Vagina (tissue), 2 donors: ENCODE measurements around the gene SHANK3.

Experiments
- POLR2A ChIP-seq, 2 donors: fragments of 450-650 bp; IDR thresholded peaks; one replicate each; pipeline ENCODE4 v1.6.1; 2017; ENCODE audit warnings: antibody characterized with exemption in 2 of 2, mild to moderate bottlenecking in 2 of 2, moderate library complexity in 2 of 2
- TF ChIP-seq, protein P1 (sequence below), 3 experiments: fragments of 450-650 bp in 2 of 3; fragments of 200-600 bp in 1 of 3; sonication (generic) in 1 of 3; IDR thresholded peaks; one replicate each; pipeline ENCODE4 v1.5.1; 2017 to 2019; ENCODE audit warnings: antibody characterized with exemption in 3 of 3, mild to moderate bottlenecking in 2 of 3, moderate library complexity in 2 of 3

DNA sequence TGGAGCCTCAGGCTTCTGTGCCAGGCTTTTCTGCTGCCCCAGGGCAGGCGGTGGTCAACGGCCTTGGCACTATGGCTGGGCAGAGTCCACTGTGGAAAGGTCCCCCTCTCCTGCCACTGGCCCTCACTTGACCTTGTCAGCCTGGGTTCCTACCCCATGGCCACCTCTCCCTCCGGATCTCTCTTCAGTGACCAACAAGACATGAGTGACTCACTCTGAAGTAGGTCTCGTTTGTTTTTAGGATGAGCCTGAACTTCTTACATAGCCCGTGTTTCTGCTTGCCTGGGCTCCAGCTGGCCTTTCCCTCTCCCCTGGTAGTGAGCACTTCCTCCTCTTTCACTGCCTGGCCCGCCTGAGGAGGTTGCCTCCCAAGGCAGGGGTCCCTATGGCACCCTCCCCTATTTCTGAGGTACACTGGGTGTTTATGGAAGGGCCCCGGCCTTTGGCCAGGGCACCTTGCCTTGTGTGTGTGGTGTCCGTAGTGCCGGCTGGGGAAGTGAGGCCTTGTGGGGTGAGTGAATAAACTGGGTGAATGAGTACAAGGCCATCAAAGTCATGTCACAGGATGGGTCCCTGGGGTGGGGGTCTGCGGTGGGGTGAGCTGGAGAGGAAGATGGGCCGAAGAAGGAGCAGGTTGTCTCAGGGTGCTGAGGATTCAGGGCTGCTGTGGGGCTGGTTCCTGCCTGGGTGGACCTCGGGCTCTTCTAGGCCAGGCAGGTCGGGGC lies 5.0 kb downstream of the SHANK3 start:
- TF ChIP-seq POLR2A (IDR thresholded peaks at IDR 0.05), result no peak
- TF ChIP-seq, protein P1, sequence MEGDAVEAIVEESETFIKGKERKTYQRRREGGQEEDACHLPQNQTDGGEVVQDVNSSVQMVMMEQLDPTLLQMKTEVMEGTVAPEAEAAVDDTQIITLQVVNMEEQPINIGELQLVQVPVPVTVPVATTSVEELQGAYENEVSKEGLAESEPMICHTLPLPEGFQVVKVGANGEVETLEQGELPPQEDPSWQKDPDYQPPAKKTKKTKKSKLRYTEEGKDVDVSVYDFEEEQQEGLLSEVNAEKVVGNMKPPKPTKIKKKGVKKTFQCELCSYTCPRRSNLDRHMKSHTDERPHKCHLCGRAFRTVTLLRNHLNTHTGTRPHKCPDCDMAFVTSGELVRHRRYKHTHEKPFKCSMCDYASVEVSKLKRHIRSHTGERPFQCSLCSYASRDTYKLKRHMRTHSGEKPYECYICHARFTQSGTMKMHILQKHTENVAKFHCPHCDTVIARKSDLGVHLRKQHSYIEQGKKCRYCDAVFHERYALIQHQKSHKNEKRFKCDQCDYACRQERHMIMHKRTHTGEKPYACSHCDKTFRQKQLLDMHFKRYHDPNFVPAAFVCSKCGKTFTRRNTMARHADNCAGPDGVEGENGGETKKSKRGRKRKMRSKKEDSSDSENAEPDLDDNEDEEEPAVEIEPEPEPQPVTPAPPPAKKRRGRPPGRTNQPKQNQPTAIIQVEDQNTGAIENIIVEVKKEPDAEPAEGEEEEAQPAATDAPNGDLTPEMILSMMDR (IDR thresholded peaks at IDR 0.05), result no peak
